BE2C (cell line): ENCODE measurements around the gene L3MBTL3.

ENCODE experiments used
- DNase-seq: peaks from one replicate; pipeline ENCODE4 v3.0.0-alpha.2; 2020
- H3K27me3 ChIP-seq: fragments of 250-450 bp; sonication (Bioruptor Pico); 2 replicates; pipeline ENCODE4 v1.5.1; 2020; ENCODE audit warnings: mild to moderate bottlenecking
- H3K36me3 ChIP-seq: fragments of 250-450 bp; sonication (Bioruptor Pico); 2 replicates; pipeline ENCODE4 v1.5.1; 2020; ENCODE audit warnings: mild to moderate bottlenecking
- H3K4me1 ChIP-seq: fragments of 250-450 bp; sonication (Bioruptor Pico); 2 replicates; pipeline ENCODE4 v1.5.1; 2020
- H3K4me3 ChIP-seq: 2 replicates; pipeline ENCODE4 v1.5.1; 2011; ENCODE audit warnings: low read depth, low read length
- H3K9me3 ChIP-seq: fragments of 250-450 bp; sonication (Bioruptor Pico); 2 replicates; pipeline ENCODE4 v1.5.1; 2020
- TF ChIP-seq, protein P1 (sequence below): IDR thresholded peaks from 2 replicates; pipeline ENCODE4 v1.5.1; 2012; ENCODE audit warnings: mild to moderate bottlenecking, low read depth, low read length

Gene L3MBTL3

DNA sequence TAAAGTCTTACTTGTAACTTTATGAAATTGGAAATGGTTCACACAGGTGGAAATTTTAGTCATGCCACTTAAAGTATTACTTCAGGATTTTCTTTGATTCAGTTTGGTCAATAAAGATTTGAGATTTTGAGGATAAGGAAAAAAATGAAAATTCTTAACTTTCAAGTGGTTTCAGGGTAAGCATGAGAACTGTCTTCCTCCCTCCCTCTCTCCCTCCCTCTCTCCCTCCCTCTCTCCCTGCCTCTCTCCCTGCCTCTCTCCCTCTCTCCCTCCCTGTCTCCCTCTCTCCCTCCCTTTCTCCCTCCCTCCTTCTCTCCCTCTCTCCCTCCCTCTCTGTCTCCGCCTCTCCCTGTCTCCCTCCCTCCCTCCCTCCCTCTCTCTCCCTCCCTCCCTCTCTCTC lies 36.9 kb downstream of the L3MBTL3 start:
- H3K36me3 ChIP-seq, result no peaks in the 10 kb centered on the region
- no peaks in the 10 kb centered on the region for H3K27me3 ChIP-seq
- no peaks in the 10 kb centered on the region for H3K9me3 ChIP-seq
- TF ChIP-seq, protein P1, sequence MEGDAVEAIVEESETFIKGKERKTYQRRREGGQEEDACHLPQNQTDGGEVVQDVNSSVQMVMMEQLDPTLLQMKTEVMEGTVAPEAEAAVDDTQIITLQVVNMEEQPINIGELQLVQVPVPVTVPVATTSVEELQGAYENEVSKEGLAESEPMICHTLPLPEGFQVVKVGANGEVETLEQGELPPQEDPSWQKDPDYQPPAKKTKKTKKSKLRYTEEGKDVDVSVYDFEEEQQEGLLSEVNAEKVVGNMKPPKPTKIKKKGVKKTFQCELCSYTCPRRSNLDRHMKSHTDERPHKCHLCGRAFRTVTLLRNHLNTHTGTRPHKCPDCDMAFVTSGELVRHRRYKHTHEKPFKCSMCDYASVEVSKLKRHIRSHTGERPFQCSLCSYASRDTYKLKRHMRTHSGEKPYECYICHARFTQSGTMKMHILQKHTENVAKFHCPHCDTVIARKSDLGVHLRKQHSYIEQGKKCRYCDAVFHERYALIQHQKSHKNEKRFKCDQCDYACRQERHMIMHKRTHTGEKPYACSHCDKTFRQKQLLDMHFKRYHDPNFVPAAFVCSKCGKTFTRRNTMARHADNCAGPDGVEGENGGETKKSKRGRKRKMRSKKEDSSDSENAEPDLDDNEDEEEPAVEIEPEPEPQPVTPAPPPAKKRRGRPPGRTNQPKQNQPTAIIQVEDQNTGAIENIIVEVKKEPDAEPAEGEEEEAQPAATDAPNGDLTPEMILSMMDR, result no peak
- H3K4me1 ChIP-seq, result no peaks in the 10 kb centered on the region
- no peak for DNase-seq
- H3K4me3 ChIP-seq, result no peak overlapping the region

DNA sequence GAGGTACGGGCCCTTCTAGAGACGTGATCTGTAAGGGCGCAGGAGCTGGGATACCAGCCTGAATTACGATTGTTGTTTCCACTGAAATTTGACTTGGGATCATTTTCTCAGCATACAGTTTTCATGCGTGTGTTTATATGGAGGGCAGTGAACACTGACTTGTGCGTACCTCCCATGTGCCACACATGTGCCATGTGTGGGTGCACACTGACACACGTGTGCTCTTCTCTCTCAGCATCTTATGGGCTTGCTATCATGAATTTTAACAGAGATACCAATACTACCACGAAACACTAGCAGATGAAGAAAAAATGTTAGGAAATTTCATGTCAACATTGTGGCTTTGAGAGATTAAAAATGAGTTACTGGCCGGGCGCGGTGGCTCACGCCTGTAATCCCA lies 39.1 kb downstream of the L3MBTL3 start:
- H3K4me1 ChIP-seq, result no peaks in the 10 kb centered on the region
- no peak for DNase-seq
- no peaks in the 10 kb centered on the region for H3K9me3 ChIP-seq
- H3K4me3 ChIP-seq, result no peak overlapping the region
- TF ChIP-seq, protein P1, result no peak
- no peaks in the 10 kb centered on the region for H3K27me3 ChIP-seq
- H3K36me3 ChIP-seq, result no peaks in the 10 kb centered on the region

DNA sequence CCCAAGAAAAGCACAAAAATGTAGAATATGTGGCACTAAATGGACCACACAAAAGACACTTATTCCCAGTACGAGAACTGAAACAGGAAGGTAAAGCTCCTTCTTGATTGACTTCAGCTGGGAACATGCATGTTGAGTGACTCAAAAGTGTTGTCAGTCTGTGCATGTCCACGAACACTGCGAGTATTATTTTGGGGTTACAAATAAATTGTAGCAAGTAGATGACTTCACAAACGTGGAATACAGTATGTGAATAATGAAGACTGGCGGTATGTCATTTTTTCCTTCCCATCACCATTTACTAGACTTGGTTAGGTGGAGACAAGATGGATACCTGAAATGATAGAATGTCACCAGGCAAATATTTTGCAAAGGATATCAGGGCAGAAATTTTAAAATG lies 45.4 kb downstream of the L3MBTL3 start:
- no peak for DNase-seq
- Histone ChIP-seq H3K4me1 (no peaks in the 10 kb centered on the region), H3K4me3 (no peak overlapping the region), H3K9me3 (no peaks in the 10 kb centered on the region), H3K36me3 (no peaks in the 10 kb centered on the region), H3K27me3 (no peaks in the 10 kb centered on the region)
- TF ChIP-seq, protein P1, result no peak

DNA sequence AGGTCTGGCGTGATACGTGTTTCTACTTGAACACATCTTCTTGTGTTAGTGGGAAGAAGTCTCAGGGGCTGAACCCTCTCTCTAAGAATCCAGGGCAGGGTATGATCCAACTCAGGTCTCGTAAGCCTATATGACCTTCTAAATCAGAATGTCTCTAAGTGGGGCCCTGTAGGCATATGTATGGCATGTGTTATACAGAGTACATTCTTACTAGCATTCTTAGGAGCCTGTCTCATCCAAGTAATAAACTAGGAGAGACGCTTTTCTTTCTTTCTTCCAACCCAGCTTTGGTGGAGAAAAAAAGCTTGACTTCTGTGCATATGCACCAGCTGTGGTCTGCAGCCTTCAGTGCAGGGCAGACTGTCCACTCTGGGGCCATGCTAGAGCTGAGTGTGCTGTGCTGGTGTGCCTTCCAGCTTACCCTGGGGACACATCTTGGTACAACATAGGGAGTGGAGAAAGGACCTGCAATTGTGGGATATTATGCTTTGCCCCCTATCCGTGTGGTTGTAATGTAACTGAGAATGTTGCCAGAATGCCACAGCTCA lies 47.3 kb downstream of the L3MBTL3 start:
- no peak for DNase-seq
- H3K27me3 ChIP-seq, result no peaks in the 10 kb centered on the region
- no peaks in the 10 kb centered on the region for H3K36me3 ChIP-seq
- H3K4me3 ChIP-seq, result no peak overlapping the region
- TF ChIP-seq, protein P1, result no peak
- no peaks in the 10 kb centered on the region for H3K4me1 ChIP-seq
- no peaks in the 10 kb centered on the region for H3K9me3 ChIP-seq

DNA sequence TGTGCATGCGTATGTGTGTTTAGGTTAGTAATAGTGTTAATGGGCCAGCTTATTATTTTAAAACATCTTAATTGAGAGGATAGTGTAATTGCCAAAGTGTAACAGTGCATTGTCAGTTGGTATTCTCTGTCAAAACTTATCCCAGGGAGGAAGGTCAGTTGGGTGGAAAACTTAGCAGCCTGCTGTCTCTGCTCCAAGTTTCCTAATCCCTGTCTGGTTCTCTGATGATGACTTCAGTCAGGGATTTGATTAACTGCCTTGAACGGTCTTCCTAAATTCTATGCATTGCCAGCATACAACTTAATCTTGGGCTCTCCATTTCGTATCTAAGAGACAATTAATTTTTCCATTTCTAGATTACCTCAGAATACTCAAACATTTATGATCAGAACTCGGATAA lies 51.1 kb downstream of the L3MBTL3 start:
- Histone ChIP-seq H3K27me3 (no peaks in the 10 kb centered on the region), H3K4me1 (no peaks in the 10 kb centered on the region), H3K36me3 (no peaks in the 10 kb centered on the region), H3K9me3 (no peaks in the 10 kb centered on the region), H3K4me3 (no peak overlapping the region)
- TF ChIP-seq, protein P1, result no peak
- DNase-seq, result no peak

DNA sequence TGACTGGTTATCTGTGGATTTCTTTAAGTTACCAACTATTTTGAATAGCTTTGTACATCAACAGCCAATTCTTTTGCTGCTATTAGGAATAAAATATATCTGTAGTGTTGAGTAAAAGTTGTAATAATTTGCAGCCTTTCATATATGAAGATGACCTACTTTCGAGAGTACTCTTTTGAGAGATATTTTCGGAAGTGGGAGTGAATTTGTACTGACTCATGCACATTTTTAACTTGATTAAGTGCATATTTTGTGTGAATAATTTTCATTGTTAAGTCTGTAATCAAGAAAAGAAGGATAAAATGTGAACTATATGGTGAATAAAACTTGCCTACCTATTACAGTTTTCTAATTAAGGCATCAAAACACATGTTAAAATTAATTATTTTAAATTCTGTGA lies 51.9 kb downstream of the L3MBTL3 start:
- Histone ChIP-seq H3K4me3 (no peak overlapping the region), H3K4me1 (no peaks in the 10 kb centered on the region), H3K9me3 (no peaks in the 10 kb centered on the region), H3K27me3 (no peaks in the 10 kb centered on the region), H3K36me3 (no peaks in the 10 kb centered on the region)
- no peak for DNase-seq
- TF ChIP-seq, protein P1, result no peak
